Suprapubic skin (tissue), 4 donors: ENCODE results near the gene ODAD4. TPM values are rescaled to one million over a fixed set of nuclear protein-coding genes. Genes with fewer than 3 reads are reported as not detected.
A peak's percentile ranks its signal among the peaks of the same experiment; 100 is the strongest.

Source experiments
- DNase-seq, 2 donors: peaks; one replicate each; pipeline ENCODE4 v3.0.0-alpha.2; 2019; ENCODE audit warnings: low spot score in 2 of 2
- H3K27ac ChIP-seq: fragments of 200-600 bp; sonication (generic); one replicate; pipeline ENCODE4 v1.5.1; 2019
- H3K27me3 ChIP-seq: fragments of 200-600 bp; sonication (generic); one replicate; pipeline ENCODE4 v1.5.1; 2019
- H3K36me3 ChIP-seq: fragments of 200-600 bp; sonication (generic); one replicate; pipeline ENCODE4 v1.5.1; 2019
- H3K4me1 ChIP-seq: fragments of 200-600 bp; sonication (generic); one replicate; pipeline ENCODE4 v1.5.1; 2019
- H3K4me3 ChIP-seq: fragments of 200-600 bp; sonication (generic); one replicate; pipeline ENCODE4 v1.5.1; 2019; ENCODE audit warnings: mild to moderate bottlenecking
- H3K9me3 ChIP-seq: fragments of 200-600 bp; sonication (generic); one replicate; pipeline ENCODE4 v1.5.1; 2019
- EP300 ChIP-seq: sonication (generic); formaldehyde crosslinking; IDR thresholded peaks from one replicate; pipeline ENCODE4 v1.6.1; 2017; ENCODE audit warnings: antibody characterized with exemption
- POLR2A ChIP-seq, 2 donors: fragments of 450-650 bp; IDR thresholded peaks; one replicate each; pipeline ENCODE4 v1.6.1; 2017; ENCODE audit warnings: antibody characterized with exemption in 2 of 2, mild to moderate bottlenecking in 2 of 2, moderate library complexity in 2 of 2
- POLR2AphosphoS5 ChIP-seq, 3 donors: sonication (generic); formaldehyde crosslinking; IDR thresholded peaks; one replicate each; pipeline ENCODE4 v1.6.1; 2017; ENCODE audit warnings: antibody characterized with exemption in 3 of 3
- WGBS: methylation state at CpG from one replicate; pipeline ENCODE4 v1.1.5; 2018; 5-methylcytosine and 5-hydroxymethylcytosine counted together
- total RNA-seq, 4 donors: library from RNA; depleted of rRNA; stranded (reverse); fragments of >200 nt; gene quantifications; one replicate each; pipeline ENCODE4 v1.1.0, GENCODE V29; 2016
- TF ChIP-seq, protein P1 (sequence below), 2 donors: fragments of 200-600 bp in 1 of 2; fragments of 450-650 bp in 1 of 2; sonication (generic) in 1 of 2; IDR thresholded peaks; one replicate each; pipeline ENCODE4 v1.5.1; 2016 to 2019; ENCODE audit warnings: antibody characterized with exemption in 2 of 2, mild to moderate bottlenecking in 1 of 2, moderate library complexity in 1 of 2

The ODAD4 gene
- total RNA-seq, 4 donors from 2014 or later = 0.42 to 1.9 (median 1.3) TPM; not detected in 1

DNA sequence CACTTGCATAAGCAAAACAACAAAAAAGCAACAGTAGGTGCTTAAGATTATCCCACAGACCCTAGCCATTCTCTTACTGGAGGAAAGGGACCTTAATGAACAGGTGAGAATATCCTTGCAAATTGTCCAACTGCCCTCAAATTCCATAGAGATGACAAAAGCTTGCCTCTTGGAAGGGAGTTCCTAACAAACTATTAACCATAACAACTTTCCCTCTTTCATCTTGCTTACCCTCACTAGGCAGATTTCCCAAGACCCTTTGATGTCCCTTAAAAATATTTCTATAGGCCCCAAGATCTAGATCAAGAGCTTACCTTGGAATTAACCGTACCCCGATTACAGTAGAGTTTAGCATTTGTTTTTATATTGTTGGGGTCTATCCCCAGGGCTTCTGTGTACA is 58.0 kb downstream of the ODAD4 start:
- peaks cover 81% of the 10 kb centered on the region for H3K36me3 ChIP-seq
- WGBS = 94% methylated on average over 2 of the region's 2 CpGs
- H3K27ac ChIP-seq = no peak overlapping the region
- TF ChIP-seq POLR2A (IDR thresholded peaks at IDR 0.05) (no peak), EP300 (no peak), POLR2AphosphoS5 (IDR thresholded peaks at IDR 0.05) (no peak)
- TF ChIP-seq, protein P1, sequence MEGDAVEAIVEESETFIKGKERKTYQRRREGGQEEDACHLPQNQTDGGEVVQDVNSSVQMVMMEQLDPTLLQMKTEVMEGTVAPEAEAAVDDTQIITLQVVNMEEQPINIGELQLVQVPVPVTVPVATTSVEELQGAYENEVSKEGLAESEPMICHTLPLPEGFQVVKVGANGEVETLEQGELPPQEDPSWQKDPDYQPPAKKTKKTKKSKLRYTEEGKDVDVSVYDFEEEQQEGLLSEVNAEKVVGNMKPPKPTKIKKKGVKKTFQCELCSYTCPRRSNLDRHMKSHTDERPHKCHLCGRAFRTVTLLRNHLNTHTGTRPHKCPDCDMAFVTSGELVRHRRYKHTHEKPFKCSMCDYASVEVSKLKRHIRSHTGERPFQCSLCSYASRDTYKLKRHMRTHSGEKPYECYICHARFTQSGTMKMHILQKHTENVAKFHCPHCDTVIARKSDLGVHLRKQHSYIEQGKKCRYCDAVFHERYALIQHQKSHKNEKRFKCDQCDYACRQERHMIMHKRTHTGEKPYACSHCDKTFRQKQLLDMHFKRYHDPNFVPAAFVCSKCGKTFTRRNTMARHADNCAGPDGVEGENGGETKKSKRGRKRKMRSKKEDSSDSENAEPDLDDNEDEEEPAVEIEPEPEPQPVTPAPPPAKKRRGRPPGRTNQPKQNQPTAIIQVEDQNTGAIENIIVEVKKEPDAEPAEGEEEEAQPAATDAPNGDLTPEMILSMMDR (IDR thresholded peaks at IDR 0.05) = no peak
- no peak for DNase-seq
- H3K4me1 ChIP-seq = no peaks in the 10 kb centered on the region
- no peaks in the 10 kb centered on the region for H3K9me3 ChIP-seq
- no peaks in the 10 kb centered on the region for H3K27me3 ChIP-seq
- no peak overlapping the region for H3K4me3 ChIP-seq

DNA sequence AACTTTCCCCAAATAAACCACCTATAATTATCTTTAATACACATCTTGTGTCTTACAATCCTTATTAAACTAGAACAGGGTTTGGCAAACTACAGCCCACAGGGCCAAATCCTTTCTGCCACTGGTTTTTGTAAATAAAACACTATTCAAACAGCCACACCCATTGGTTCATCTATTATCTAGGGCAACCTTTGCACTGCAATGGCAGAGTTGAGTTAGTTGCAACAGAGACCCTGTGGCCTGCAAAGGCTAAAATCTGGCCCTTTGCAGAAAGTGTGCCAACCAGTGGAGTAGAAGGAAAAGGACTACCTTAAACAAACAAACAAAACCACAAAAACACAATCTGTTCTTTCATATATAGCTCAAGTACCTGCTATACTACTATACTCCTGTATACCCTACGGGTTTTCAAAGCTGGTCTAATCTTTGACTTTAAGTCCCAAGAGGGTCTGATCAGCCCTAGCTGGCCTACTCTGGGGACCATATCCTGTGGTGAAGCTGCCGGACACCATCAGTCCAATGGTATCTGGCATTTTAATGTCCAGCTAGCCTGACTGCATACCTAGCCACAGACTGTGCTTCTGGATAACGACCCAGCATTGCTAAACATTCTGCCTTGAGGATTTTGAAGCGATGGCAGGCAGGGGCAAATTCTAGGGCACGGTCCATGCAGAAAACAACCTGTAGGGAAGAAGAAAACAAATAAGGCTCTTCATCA is 59.4 kb downstream of the ODAD4 start:
- Histone ChIP-seq H3K27ac (no peak overlapping the region), H3K4me1 (no peaks in the 10 kb centered on the region), H3K36me3 (peaks cover 86% of the 10 kb centered on the region), H3K4me3 (no peak overlapping the region), H3K9me3 (no peaks in the 10 kb centered on the region), H3K27me3 (no peaks in the 10 kb centered on the region)
- no peak for TF ChIP-seq POLR2A (IDR thresholded peaks at IDR 0.05)
- no peak for TF ChIP-seq POLR2AphosphoS5 (IDR thresholded peaks at IDR 0.05)
- no peak for TF ChIP-seq EP300
- TF ChIP-seq, protein P1 (IDR thresholded peaks at IDR 0.05) = no peak
- WGBS = 90% methylated on average over 5 of the region's 5 CpGs
- DNase-seq = peak in 1 of 2 donors; percentile 29

DNA sequence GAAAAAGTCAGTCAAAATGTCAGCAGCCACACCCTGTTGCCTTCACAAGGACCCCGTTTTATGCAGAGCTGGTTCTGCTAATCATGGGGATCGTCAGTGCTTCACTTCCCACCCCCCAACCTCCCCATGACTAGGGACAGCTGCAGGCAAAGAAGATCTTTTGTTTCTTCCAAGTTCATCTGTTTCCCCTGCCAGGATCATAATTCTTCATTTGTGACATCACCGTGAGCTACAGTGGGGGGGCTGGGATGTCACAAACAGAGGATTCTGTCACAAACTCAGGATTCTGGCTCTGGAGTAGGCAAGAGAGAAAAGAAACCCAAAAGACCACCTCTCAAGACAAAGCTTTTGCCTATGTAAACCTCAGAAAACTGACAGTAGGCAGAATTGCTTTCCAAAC is 62.2 kb downstream of the ODAD4 start:
- DNase-seq = no peak
- Histone ChIP-seq H3K4me3 (no peak overlapping the region), H3K36me3 (peaks cover 98% of the 10 kb centered on the region), H3K27me3 (no peaks in the 10 kb centered on the region), H3K27ac (no peak overlapping the region), H3K4me1 (no peaks in the 10 kb centered on the region), H3K9me3 (no peaks in the 10 kb centered on the region)
- TF ChIP-seq EP300 = no peak
- TF ChIP-seq POLR2AphosphoS5 (IDR thresholded peaks at IDR 0.05) = no peak
- TF ChIP-seq, protein P1 (IDR thresholded peaks at IDR 0.05) = no peak
- no peak for TF ChIP-seq POLR2A (IDR thresholded peaks at IDR 0.05)
- WGBS = 58% methylated on average over 3 of the region's 3 CpGs

DNA sequence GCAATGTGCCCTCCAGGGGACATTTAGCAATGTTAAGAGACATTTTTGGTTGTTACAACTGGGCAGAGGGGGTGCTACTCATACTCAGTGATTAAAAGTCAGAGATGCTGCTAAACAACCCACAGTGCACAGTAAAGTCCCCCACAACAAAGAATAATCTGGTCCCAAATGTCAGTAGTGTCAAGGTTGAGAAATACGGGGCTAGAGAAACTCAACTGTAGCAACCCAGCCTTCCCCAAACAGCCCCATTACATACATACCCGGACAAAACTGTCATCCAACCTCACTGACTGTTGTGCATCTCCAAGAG is 66.4 kb downstream of the ODAD4 start:
- H3K9me3 ChIP-seq = no peaks in the 10 kb centered on the region
- H3K4me1 ChIP-seq = peaks cover 4% of the 10 kb centered on the region
- peaks cover 98% of the 10 kb centered on the region for H3K36me3 ChIP-seq
- no peak for DNase-seq
- H3K27me3 ChIP-seq = no peaks in the 10 kb centered on the region
- TF ChIP-seq, protein P1 (IDR thresholded peaks at IDR 0.05) = no peak
- TF ChIP-seq POLR2AphosphoS5 (IDR thresholded peaks at IDR 0.05) (no peak), POLR2A (IDR thresholded peaks at IDR 0.05) (no peak), EP300 (no peak)
- 86% methylated on average over 2 of the region's 2 CpGs for WGBS
- no peak overlapping the region for H3K4me3 ChIP-seq
- no peak overlapping the region for H3K27ac ChIP-seq

DNA sequence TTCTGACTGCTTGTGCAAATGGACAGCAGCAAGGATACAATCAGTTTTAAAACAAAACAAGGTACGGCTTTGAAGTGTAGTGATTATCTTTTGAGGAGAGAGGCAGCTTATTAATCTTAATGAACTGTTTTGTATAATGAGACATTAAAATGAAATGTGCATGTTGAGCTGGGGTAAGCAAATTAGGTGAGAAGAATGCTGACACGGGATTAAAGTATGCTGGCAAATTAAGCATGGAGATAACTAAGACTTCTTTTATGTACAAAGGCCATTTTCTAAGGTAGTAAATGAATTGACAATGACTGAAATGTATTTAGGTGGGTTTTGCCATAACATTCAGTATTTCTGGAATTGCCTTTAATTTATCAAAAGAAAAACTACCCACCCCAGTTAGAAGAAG is 68.1 kb downstream of the ODAD4 start:
- H3K36me3 ChIP-seq = peaks cover 93% of the 10 kb centered on the region
- H3K27me3 ChIP-seq = no peaks in the 10 kb centered on the region
- no peak for DNase-seq
- TF ChIP-seq POLR2A (IDR thresholded peaks at IDR 0.05) = no peak
- TF ChIP-seq, protein P1 (IDR thresholded peaks at IDR 0.05) = no peak
- TF ChIP-seq POLR2AphosphoS5 (IDR thresholded peaks at IDR 0.05) = no peak
- TF ChIP-seq EP300 = no peak
- H3K4me3 ChIP-seq = no peak overlapping the region
- no peaks in the 10 kb centered on the region for H3K9me3 ChIP-seq
- H3K4me1 ChIP-seq = peaks cover 4% of the 10 kb centered on the region
- H3K27ac ChIP-seq = no peak overlapping the region
- WGBS = 28% methylated on average over 2 of the region's 2 CpGs
